Neutrophil (primary cell): ENCODE measurements around the gene ZNF217.
"Not testable (repeated sequence)": the region's sequence is repeated elsewhere in the genome, so short reads cannot be mapped to it uniquely, and the experiment has no call there.

ENCODE experiments used
- H3K27ac ChIP-seq: fragments of 200-600 bp; sonication (generic); 2 replicates; pipeline ENCODE4 v1.5.1; 2016; ENCODE audit warnings: mild to moderate bottlenecking, moderate library complexity
- H3K27me3 ChIP-seq: fragments of 200-600 bp; sonication (generic); 2 replicates; pipeline ENCODE4 v1.6.0; 2016; ENCODE audit warnings: mild to moderate bottlenecking
- H3K36me3 ChIP-seq: fragments of 200-600 bp; sonication (generic); 2 replicates; pipeline ENCODE4 v1.5.1; 2017
- H3K4me1 ChIP-seq, 2 experiments: fragments of 200-600 bp in 1 of 2; sonication (generic) in 1 of 2; 1 replicate in 1 of 2; 2 replicates in 1 of 2; pipeline versions ENCODE4 v1.5.1 to v1.6.1; 2013 to 2016; ENCODE audit warnings: low read depth in 1 of 2, low read length in 1 of 2, mild to moderate bottlenecking in 1 of 2, moderate library complexity in 1 of 2; ENCODE audit not compliant: control insufficient read depth in 1 of 2, insufficient read depth in 1 of 2
- H3K4me3 ChIP-seq, 2 experiments: fragments of 200-600 bp in 1 of 2; sonication (generic) in 1 of 2; 1 replicate in 1 of 2; 2 replicates in 1 of 2; pipeline ENCODE4 v1.5.1; 2013 to 2016; ENCODE audit warnings: low read depth in 1 of 2, low read length in 1 of 2, mild to moderate bottlenecking in 1 of 2, moderate library complexity in 1 of 2
- H3K9me3 ChIP-seq: fragments of 200-600 bp; sonication (generic); 2 replicates; pipeline ENCODE4 v1.5.1; 2016
- CTCF ChIP-seq: fragments of 200-600 bp; sonication (generic); IDR thresholded peaks from 2 replicates; pipeline ENCODE4 v1.5.1; 2016; ENCODE audit warnings: antibody characterized with exemption

The ZNF217 gene

GRCh38 chr20:53597521-53598120, 4.0 kb upstream of the ZNF217 start:
- H3K27ac ChIP-seq = no peak overlapping the region
- H3K4me3 ChIP-seq = no peak overlapping the region
- H3K36me3 ChIP-seq = no peaks in the 10 kb centered on the region
- H3K27me3 ChIP-seq = no peaks in the 10 kb centered on the region
- H3K4me1 ChIP-seq = peaks cover 24 to 30% of the 10 kb centered on the region in 2 experiments
- H3K9me3 ChIP-seq = no peaks in the 10 kb centered on the region
- TF ChIP-seq CTCF = no peak

GRCh38 chr20:53597030-53597482, 3.4 kb upstream of the ZNF217 start:
- H3K4me1 ChIP-seq = peaks cover 24 to 30% of the 10 kb centered on the region in 2 experiments
- no peak overlapping the region for H3K4me3 ChIP-seq
- no peaks in the 10 kb centered on the region for H3K27me3 ChIP-seq
- H3K27ac ChIP-seq = peak overlapping the region; percentile 98
- H3K36me3 ChIP-seq = no peaks in the 10 kb centered on the region
- no peaks in the 10 kb centered on the region for H3K9me3 ChIP-seq
- TF ChIP-seq CTCF = no peak

GRCh38 chr20:53596189-53597001, 2.8 kb upstream of the ZNF217 start:
- H3K4me3 ChIP-seq, H3K36me3 ChIP-seq, H3K27me3 ChIP-seq, H3K9me3 ChIP-seq: not testable (repeated sequence)
- peaks cover 24 to 36% of the 10 kb centered on the region in 2 experiments for H3K4me1 ChIP-seq
- peak overlapping the region; percentile 98 for H3K27ac ChIP-seq

GRCh38 chr20:53595742-53596141, 2.1 kb upstream of the ZNF217 start:
- Histone ChIP-seq H3K27ac (peak overlapping the region; percentile 98), H3K4me1 (peaks cover 24 to 34% of the 10 kb centered on the region in 2 experiments)
- not testable (repeated sequence) for H3K36me3 ChIP-seq, H3K27me3 ChIP-seq, H3K4me3 ChIP-seq, H3K9me3 ChIP-seq

- Histone ChIP-seq H3K4me1 (peaks cover 30 to 41% of the 10 kb centered on the region in 2 experiments), H3K9me3 (no peaks in the 10 kb centered on the region), H3K27ac (peak overlapping the region; percentile 98), H3K36me3 (no peaks in the 10 kb centered on the region), H3K27me3 (no peaks in the 10 kb centered on the region), H3K4me3 (peak overlapping the region; percentile 82 to 90)
- no peak for TF ChIP-seq CTCF
These were observed 1.4 kb upstream of the ZNF217 start for GRCh38 chr20:53595018-53595378.

- peaks cover 36 to 47% of the 10 kb centered on the region in 2 experiments for H3K4me1 ChIP-seq
- no peaks in the 10 kb centered on the region for H3K27me3 ChIP-seq
- H3K36me3 ChIP-seq = no peaks in the 10 kb centered on the region
- H3K9me3 ChIP-seq = no peaks in the 10 kb centered on the region
- TF ChIP-seq CTCF = no peak
- H3K27ac ChIP-seq = peak overlapping the region; percentile 98
- peak overlapping the region; percentile 82 to 90 for H3K4me3 ChIP-seq
These were observed 704 bp upstream of the ZNF217 start for GRCh38 chr20:53594068-53595017.
